HEK293 (cell line): ENCODE results near the gene ZNF611.
"Not testable (repeated sequence)": the region's sequence is repeated elsewhere in the genome, so short reads cannot be mapped to it uniquely, and the experiment has no call there.

Source experiments
- CTCF ChIA-PET: fragments of 350-600 bp; formaldehyde crosslinking; extraction: SDS; loops from one replicate; lab custom pipeline; 2021; ENCODE audit warnings: antibody characterized with exemption; lab: Yijun Ruan, JAX
- POLR2A ChIA-PET: fragments of 300-600 bp; formaldehyde crosslinking; extraction: SDS; loops from one replicate; lab custom pipeline; 2020; ENCODE audit warnings: antibody characterized with exemption, inconsistent platforms; lab: Yijun Ruan, JAX
- H3K27ac ChIP-seq: fragments of 200-500 bp; sonication (Bioruptor generic); 2 replicates; pipeline ENCODE4 v1.5.1; 2014; ENCODE audit warnings: low read depth, low read length, control low read depth, inconsistent platforms; ENCODE audit errors: extremely low read depth
- H3K36me3 ChIP-seq, 2 experiments: fragments of 200-500 bp in 1 of 2; sonication (Bioruptor generic) in 1 of 2; 1 replicate in 1 of 2; 2 replicates in 1 of 2; pipeline ENCODE4 v1.5.1; 2014 to 2017; ENCODE audit warnings: inconsistent platforms in 2 of 2, low read length in 2 of 2; ENCODE audit not compliant: control insufficient read depth in 2 of 2, insufficient read depth in 1 of 2
- H3K4me1 ChIP-seq: fragments of 200-500 bp; sonication (Bioruptor generic); 2 replicates; pipeline ENCODE4 v1.5.1; 2014; ENCODE audit warnings: mild to moderate bottlenecking, low read length, inconsistent platforms; ENCODE audit not compliant: control insufficient read depth, insufficient read depth
- H3K4me3 ChIP-seq: 2 replicates; pipeline ENCODE4 v1.5.1; 2011; ENCODE audit warnings: low read depth, mild to moderate bottlenecking, control low read depth, low read length, moderate library complexity
- H3K9me3 ChIP-seq: fragments of 200-500 bp; sonication (Bioruptor generic); 2 replicates; pipeline ENCODE4 v1.5.1; 2014; ENCODE audit warnings: low read depth, low read length, inconsistent platforms; ENCODE audit not compliant: control insufficient read depth, insufficient read depth
- BCL11B ChIP-seq: fragments of 450-650 bp; formaldehyde crosslinking; IDR thresholded peaks from 2 replicates; pipeline ENCODE4 v1.5.1; 2016; ENCODE audit warnings: low read depth, missing biosample characterization, missing genetic modification characterization
- ELK4 ChIP-seq: IDR thresholded peaks from 2 replicates; pipeline ENCODE4 v1.6.1; 2011; ENCODE audit warnings: mild to moderate bottlenecking, low read depth, low read length, borderline replicate concordance
- GLIS2 ChIP-seq: fragments of 450-650 bp; formaldehyde crosslinking; IDR thresholded peaks from 2 replicates; pipeline ENCODE4 v1.5.1; 2016; ENCODE audit warnings: missing biosample characterization, missing genetic modification characterization
- PATZ1 ChIP-seq: fragments of 450-650 bp; formaldehyde crosslinking; IDR thresholded peaks from 2 replicates; pipeline ENCODE4 v1.5.1; 2016; ENCODE audit warnings: missing biosample characterization, missing genetic modification characterization
- SETDB1 ChIP-seq: IDR thresholded peaks from one replicate; pipeline ENCODE4 v1.6.1; 2017; ENCODE audit warnings: mild to moderate bottlenecking, low read length, moderate library complexity, mixed read lengths; ENCODE audit not compliant: insufficient read length
- ZBTB20 ChIP-seq: fragments of 450-650 bp; formaldehyde crosslinking; IDR thresholded peaks from 2 replicates; pipeline ENCODE4 v1.5.1; 2016; ENCODE audit warnings: missing biosample characterization, missing genetic modification characterization
- ZNF10 ChIP-seq: fragments of 450-650 bp; formaldehyde crosslinking; IDR thresholded peaks from 2 replicates; pipeline ENCODE4 v1.5.1; 2017; ENCODE audit warnings: missing biosample characterization, missing genetic modification characterization
- ZNF133 ChIP-seq: fragments of 450-650 bp; formaldehyde crosslinking; IDR thresholded peaks from 2 replicates; pipeline ENCODE4 v1.5.1; 2016; ENCODE audit warnings: missing biosample characterization, missing genetic modification characterization
- ZNF335 ChIP-seq: fragments of 450-650 bp; formaldehyde crosslinking; conservative IDR thresholded peaks from 2 replicates; pipeline ENCODE4 v1.5.1; 2016; ENCODE audit warnings: missing biosample characterization, missing genetic modification characterization
- ZNF571 ChIP-seq: fragments of 450-650 bp; formaldehyde crosslinking; IDR thresholded peaks from 2 replicates; pipeline ENCODE4 v1.5.0; 2017; ENCODE audit warnings: missing biosample characterization, missing genetic modification characterization
- ZNF596 ChIP-seq: fragments of 450-650 bp; IDR thresholded peaks from 2 replicates; pipeline ENCODE4 v1.5.0; 2018; ENCODE audit warnings: missing biosample characterization, mild to moderate bottlenecking, missing genetic modification characterization, moderate library complexity
- ZXDB ChIP-seq: fragments of 450-650 bp; formaldehyde crosslinking; IDR thresholded peaks from 2 replicates; pipeline ENCODE4 v1.5.1; 2016; ENCODE audit warnings: missing biosample characterization, missing genetic modification characterization
- TF ChIP-seq, protein P1 (sequence below): sonication (generic); formaldehyde crosslinking; IDR thresholded peaks from 2 replicates; pipeline ENCODE4 v1.8.1; 2022; ENCODE audit warnings: mild to moderate bottlenecking, moderate library complexity, missing genetic modification reagents
- TF ChIP-seq, protein P2 (sequence below): fragments of 450-650 bp; formaldehyde crosslinking; conservative IDR thresholded peaks from 2 replicates; pipeline ENCODE4 v1.5.1; 2016; ENCODE audit warnings: low read depth, missing biosample characterization, missing genetic modification characterization
- TF ChIP-seq, protein P3 (sequence below): fragments of 450-650 bp; IDR thresholded peaks from 2 replicates; pipeline ENCODE4 v1.5.1; 2018; ENCODE audit warnings: missing biosample characterization, mild to moderate bottlenecking, missing genetic modification characterization

Gene ZNF611

GRCh38 chr19:52735734-52736133 is 890 bp upstream of the ZNF611 start:
- H3K9me3 ChIP-seq: no peaks in the 10 kb centered on the region
- TF ChIP-seq SETDB1: peak; percentile 32
- no peak for TF ChIP-seq ELK4
- TF ChIP-seq ZNF10 (tag by site-specific recombination): no peak
- H3K4me3 ChIP-seq: no peak overlapping the region
- no peaks in the 10 kb centered on the region for H3K4me1 ChIP-seq
- H3K36me3 ChIP-seq: no peaks in the 10 kb centered on the region
- ChIA-PET CTCF (interaction anchor here (0.6 kb wide), 1 partner anchor 1609 kb away, joined by 3 read pairs; no protein-coding TSS in a partner anchor), POLR2A (no interaction called here)
- no peak overlapping the region for H3K27ac ChIP-seq

- ChIA-PET CTCF (no interaction called here), POLR2A (interaction anchor here (0.6 kb wide), 1 partner anchor 599 kb away, joined by 4 read pairs; no protein-coding TSS in a partner anchor)
- Histone ChIP-seq H3K27ac (no peak overlapping the region), H3K9me3 (no peaks in the 10 kb centered on the region), H3K4me1 (no peaks in the 10 kb centered on the region), H3K4me3 (peak overlapping the region; percentile 82), H3K36me3 (no peaks in the 10 kb centered on the region)
- TF ChIP-seq PATZ1 (0 out of 2 replicates have a peak, but pooled peaks have one; percentile 17), ZXDB (peak; percentile 34; the same call in 1 of the 2 replicates), ZNF335 (tag by site-specific recombination) (peak; percentile 70), BCL11B (tag by site-specific recombination) (no peak), ZNF133 (tag by site-specific recombination) (no peak), GLIS2 (tag by site-specific recombination) (0 out of 2 replicates have a peak, but pooled peaks have one; percentile 15), ZBTB20 (tag by site-specific recombination) (peak; percentile 26; the same call in 1 of the 2 replicates)
- TF ChIP-seq, protein P1, sequence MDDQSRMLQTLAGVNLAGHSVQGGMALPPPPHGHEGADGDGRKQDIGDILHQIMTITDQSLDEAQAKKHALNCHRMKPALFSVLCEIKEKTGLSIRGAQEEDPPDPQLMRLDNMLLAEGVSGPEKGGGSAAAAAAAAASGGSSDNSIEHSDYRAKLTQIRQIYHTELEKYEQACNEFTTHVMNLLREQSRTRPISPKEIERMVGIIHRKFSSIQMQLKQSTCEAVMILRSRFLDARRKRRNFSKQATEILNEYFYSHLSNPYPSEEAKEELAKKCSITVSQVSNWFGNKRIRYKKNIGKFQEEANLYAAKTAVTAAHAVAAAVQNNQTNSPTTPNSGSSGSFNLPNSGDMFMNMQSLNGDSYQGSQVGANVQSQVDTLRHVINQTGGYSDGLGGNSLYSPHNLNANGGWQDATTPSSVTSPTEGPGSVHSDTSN (CRISPR knock-in tag): peak; percentile 82
Observed at GRCh38 chr19:52734331-52734892, 432 bp downstream of the ZNF611 start.

GRCh38 chr19:52726051-52726450 is 8.8 kb downstream of the ZNF611 start:
- POLR2A ChIA-PET: not testable (repeated sequence)
- peaks cover 0 to 12% of the 10 kb centered on the region in 2 experiments; a peak in 2 of 3 replicates for H3K36me3 ChIP-seq

GRCh38 chr19:52725528-52725961 is 9.3 kb downstream of the ZNF611 start:
- POLR2A ChIA-PET: no interaction called here
- H3K4me3 ChIP-seq: no peak overlapping the region
- H3K36me3 ChIP-seq: peaks cover 0 to 12% of the 10 kb centered on the region in 2 experiments; a peak in 2 of 3 replicates
- CTCF ChIA-PET: no interaction called here
- H3K27ac ChIP-seq: no peak overlapping the region
- H3K4me1 ChIP-seq: no peaks in the 10 kb centered on the region
- H3K9me3 ChIP-seq: no peaks in the 10 kb centered on the region
- TF ChIP-seq, protein P2, sequence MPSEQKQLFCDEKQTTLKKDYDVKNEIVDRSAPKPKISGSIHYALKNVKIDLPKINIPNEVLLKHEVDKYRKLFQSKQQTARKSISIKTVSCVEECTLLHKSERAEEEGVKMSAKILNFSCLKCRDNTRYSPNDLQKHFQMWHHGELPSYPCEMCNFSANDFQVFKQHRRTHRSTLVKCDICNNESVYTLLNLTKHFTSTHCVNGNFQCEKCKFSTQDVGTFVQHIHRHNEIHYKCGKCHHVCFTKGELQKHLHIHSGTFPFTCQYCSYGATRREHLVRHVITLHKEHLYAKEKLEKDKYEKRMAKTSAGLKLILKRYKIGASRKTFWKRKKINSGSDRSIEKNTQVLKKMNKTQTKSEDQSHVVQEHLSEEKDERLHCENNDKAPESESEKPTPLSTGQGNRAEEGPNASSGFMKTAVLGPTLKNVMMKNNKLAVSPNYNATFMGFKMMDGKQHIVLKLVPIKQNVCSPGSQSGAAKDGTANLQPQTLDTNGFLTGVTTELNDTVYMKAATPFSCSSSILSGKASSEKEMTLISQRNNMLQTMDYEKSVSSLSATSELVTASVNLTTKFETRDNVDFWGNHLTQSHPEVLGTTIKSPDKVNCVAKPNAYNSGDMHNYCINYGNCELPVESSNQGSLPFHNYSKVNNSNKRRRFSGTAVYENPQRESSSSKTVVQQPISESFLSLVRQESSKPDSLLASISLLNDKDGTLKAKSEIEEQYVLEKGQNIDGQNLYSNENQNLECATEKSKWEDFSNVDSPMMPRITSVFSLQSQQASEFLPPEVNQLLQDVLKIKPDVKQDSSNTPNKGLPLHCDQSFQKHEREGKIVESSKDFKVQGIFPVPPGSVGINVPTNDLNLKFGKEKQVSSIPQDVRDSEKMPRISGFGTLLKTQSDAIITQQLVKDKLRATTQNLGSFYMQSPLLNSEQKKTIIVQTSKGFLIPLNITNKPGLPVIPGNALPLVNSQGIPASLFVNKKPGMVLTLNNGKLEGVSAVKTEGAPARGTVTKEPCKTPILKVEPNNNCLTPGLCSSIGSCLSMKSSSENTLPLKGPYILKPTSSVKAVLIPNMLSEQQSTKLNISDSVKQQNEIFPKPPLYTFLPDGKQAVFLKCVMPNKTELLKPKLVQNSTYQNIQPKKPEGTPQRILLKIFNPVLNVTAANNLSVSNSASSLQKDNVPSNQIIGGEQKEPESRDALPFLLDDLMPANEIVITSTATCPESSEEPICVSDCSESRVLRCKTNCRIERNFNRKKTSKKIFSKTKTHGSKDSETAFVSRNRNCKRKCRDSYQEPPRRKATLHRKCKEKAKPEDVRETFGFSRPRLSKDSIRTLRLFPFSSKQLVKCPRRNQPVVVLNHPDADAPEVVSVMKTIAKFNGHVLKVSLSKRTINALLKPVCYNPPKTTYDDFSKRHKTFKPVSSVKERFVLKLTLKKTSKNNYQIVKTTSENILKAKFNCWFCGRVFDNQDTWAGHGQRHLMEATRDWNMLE: no peak
- TF ChIP-seq ZNF571 (no peak), ZNF596 (tag by site-specific recombination) (no peak)
- TF ChIP-seq, protein P3, sequence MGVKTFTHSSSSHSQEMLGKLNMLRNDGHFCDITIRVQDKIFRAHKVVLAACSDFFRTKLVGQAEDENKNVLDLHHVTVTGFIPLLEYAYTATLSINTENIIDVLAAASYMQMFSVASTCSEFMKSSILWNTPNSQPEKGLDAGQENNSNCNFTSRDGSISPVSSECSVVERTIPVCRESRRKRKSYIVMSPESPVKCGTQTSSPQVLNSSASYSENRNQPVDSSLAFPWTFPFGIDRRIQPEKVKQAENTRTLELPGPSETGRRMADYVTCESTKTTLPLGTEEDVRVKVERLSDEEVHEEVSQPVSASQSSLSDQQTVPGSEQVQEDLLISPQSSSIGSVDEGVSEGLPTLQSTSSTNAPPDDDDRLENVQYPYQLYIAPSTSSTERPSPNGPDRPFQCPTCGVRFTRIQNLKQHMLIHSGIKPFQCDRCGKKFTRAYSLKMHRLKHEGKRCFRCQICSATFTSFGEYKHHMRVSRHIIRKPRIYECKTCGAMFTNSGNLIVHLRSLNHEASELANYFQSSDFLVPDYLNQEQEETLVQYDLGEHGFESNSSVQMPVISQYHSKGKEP (tag by site-specific recombination): no peak

More at GRCh38 chr19:52726051-52726450, 8.8 kb downstream of the ZNF611 start:
- H3K4me3 ChIP-seq, CTCF ChIA-PET, H3K4me1 ChIP-seq, H3K27ac ChIP-seq, H3K9me3 ChIP-seq: not testable (repeated sequence)
